GM12892 (cell line): ENCODE data around the gene R3HDM4.
"Not testable (repeated sequence)": the region's sequence is repeated elsewhere in the genome, so short reads cannot be mapped to it uniquely, and the experiment has no call there.

Source experiments
- POLR2A ChIP-seq: IDR thresholded peaks from 2 replicates; pipeline ENCODE4 v1.6.1; 2011; ENCODE audit warnings: low read depth, low read length, control low read depth
- POLR2AphosphoS5 ChIP-seq: IDR thresholded peaks from 2 replicates; pipeline ENCODE4 v1.6.1; 2011; ENCODE audit warnings: low read depth, low read length, control low read depth

DNA sequence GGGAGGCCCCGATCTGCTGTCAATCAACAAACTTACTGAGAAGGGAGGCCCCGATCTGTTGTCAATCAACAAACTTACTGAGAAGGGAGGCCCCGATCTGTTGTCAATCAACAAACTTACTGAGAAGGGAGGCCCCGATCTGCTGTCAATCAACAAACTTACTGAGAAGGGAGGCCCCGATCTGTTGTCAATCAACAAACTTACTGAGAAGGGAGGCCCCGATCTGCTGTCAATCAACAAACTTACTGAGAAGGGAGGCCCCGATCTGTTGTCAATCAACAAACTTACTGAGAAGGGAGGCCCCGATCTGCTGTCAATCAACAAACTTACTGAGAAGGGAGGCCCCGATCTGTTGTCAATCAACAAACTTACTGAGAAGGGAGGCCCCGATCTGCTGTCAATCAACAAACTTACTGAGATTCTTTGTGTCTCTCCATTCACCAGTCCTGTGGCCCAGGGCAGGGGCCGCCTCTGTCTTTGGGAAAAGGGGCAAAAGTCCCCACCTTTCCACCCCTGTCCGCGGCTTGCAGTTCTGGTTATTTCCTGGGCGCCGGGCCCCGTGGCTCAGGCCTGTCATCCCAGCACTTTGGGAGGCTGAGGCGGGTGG lies 59.3 kb downstream of the R3HDM4 start:
- not testable (repeated sequence) for TF ChIP-seq POLR2AphosphoS5, POLR2A
